ENCODE results near the gene PUM1. TPM values are rescaled to one million over a fixed set of nuclear protein-coding genes. Genes with fewer than 3 reads are reported as not detected.
"Not testable (repeated sequence)": the region's sequence is repeated elsewhere in the genome, so short reads cannot be mapped to it uniquely, and the experiment has no call there.

PUM1 gene
- total RNA-seq, 6 experiments from 2014 or later: 30.9 to 51.6 (median 42.0) TPM

GRCh38 chr1:31058012-31058411 is 7.5 kb downstream of the PUM1 start:
- intact Hi-C loops (cut with DNase I): no loop called here
- no peak overlapping the region for H3K4me3 ChIP-seq
- ATAC-seq: no peak
- 92% methylated on average over 4 of the region's 4 CpGs for WGBS (ENCODE audit: insufficient coverage, low coverage, low lambda C conversion rate, missing lambda C conversion rate)
- H3K4me1 ChIP-seq: peaks cover 0 to 71% (median 25%) of the 10 kb centered on the region in 4 donors
- TF ChIP-seq CTCF (IDR thresholded peaks at IDR 0.05) (no peak), POLR2A (IDR thresholded peaks at IDR 0.05) (no peak)
- peaks cover 0 to 25% (median 9%) of the 10 kb centered on the region in 4 donors for H3K36me3 ChIP-seq
- no peak for DNase-seq
- H3K27me3 ChIP-seq: no peaks in the 10 kb centered on the region
- no peak overlapping the region for H3K27ac ChIP-seq
- H3K9me3 ChIP-seq: no peaks in the 10 kb centered on the region

GRCh38 chr1:31055953-31056352 is 9.6 kb downstream of the PUM1 start:
- ATAC-seq (no peak), DNase-seq (no peak)
- Histone ChIP-seq H3K4me3 (no peak overlapping the region), H3K9me3 (no peaks in the 10 kb centered on the region), H3K36me3 (peaks cover 0 to 25% (median 9%) of the 10 kb centered on the region in 4 donors), H3K4me1 (peaks cover 0 to 70% (median 25%) of the 10 kb centered on the region in 4 donors), H3K27me3 (no peaks in the 10 kb centered on the region), H3K27ac (peak overlapping the region in 1 of 3 donors; percentile 2)
- WGBS (ENCODE audit: insufficient coverage, low coverage, low lambda C conversion rate, missing lambda C conversion rate): 100% methylated on average over 1 of the region's 1 CpG
- intact Hi-C loops (cut with DNase I): no loop called here
- no peak for TF ChIP-seq CTCF (IDR thresholded peaks at IDR 0.05)
- TF ChIP-seq POLR2A (IDR thresholded peaks at IDR 0.05): no peak

DNA sequence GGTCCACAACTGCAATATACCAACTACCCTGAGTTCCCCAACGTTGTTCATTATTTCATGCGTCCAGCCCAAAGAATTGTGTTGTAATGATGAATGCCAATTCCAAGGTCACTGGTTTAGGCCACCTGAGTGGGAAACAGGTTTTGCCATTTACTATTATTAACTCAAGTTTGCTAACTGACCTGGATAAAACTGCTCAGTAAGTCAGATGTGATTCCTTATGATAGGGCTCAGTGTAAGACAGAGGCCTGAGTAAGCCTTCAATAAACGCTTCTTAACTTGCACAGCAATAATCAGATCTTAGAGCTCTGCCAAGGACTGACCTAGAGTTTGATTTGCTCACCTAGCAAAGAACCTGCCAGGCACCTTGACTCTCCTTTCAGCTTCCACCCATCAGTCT is 10.0 kb downstream of the PUM1 start:
- intact Hi-C loops (cut with DNase I): no loop called here
- WGBS (ENCODE audit: insufficient coverage, low coverage, low lambda C conversion rate, missing lambda C conversion rate): 36% methylated on average over 3 of the region's 3 CpGs
- DNase-seq (no peak), ATAC-seq (no peak)
- H3K27ac ChIP-seq: peak overlapping the region in 1 of 3 donors; percentile 2
- H3K4me3 ChIP-seq: no peak overlapping the region
- no peaks in the 10 kb centered on the region for H3K9me3 ChIP-seq
- H3K27me3 ChIP-seq: no peaks in the 10 kb centered on the region
- H3K4me1 ChIP-seq: peaks cover 0 to 70% (median 24%) of the 10 kb centered on the region in 4 donors
- H3K36me3 ChIP-seq: peaks cover 0 to 25% (median 9%) of the 10 kb centered on the region in 4 donors
- TF ChIP-seq POLR2A (IDR thresholded peaks at IDR 0.05): no peak

DNA sequence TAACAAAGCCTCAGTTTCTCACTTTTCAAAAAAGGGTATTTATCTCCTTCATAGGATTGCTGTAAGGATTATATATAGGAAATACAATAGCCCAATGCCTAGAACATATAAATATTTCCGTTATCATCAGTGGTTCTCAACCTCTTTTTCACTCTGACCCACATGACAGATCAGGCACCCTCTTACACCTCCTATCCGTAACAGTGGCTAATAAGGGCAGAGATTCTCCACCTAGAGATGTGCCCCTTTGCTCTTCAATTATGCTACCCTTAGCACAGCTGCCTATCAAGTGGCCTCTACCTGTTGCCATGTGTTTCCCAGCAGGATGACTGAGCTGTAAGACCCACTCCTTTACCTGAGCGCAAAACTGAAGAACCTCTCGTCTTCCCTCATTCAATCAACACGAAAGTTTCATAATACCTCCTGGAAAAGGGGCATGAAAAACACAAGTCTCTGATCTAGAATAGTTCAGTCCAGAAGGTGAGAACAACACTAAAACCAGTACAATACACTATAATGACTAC is 10.5 kb downstream of the PUM1 start:
- Histone ChIP-seq H3K9me3 (no peaks in the 10 kb centered on the region), H3K27ac (peak overlapping the region in 2 of 3 donors; percentile 2 to 14), H3K27me3 (no peaks in the 10 kb centered on the region), H3K36me3 (peaks cover 0 to 25% (median 9%) of the 10 kb centered on the region in 4 donors), H3K4me1 (peaks cover 0 to 68% (median 24%) of the 10 kb centered on the region in 4 donors), H3K4me3 (no peak overlapping the region)
- DNase-seq (no peak), ATAC-seq (no peak)
- 66% methylated on average over 5 of the region's 5 CpGs for WGBS (ENCODE audit: insufficient coverage, low coverage, low lambda C conversion rate, missing lambda C conversion rate)
- TF ChIP-seq POLR2A (IDR thresholded peaks at IDR 0.05): no peak
- TF ChIP-seq CTCF (IDR thresholded peaks at IDR 0.05): no peak
- intact Hi-C loops (cut with DNase I): no loop called here

GRCh38 chr1:31054349-31054748 is 11.2 kb downstream of the PUM1 start:
- DNase-seq (no peak), ATAC-seq (peak; percentile 23 to 48 (median 43))
- Histone ChIP-seq H3K4me3 (no peak overlapping the region), H3K4me1 (peaks cover 0 to 72% (median 25%) of the 10 kb centered on the region in 4 donors), H3K27me3 (no peaks in the 10 kb centered on the region), H3K9me3 (no peaks in the 10 kb centered on the region), H3K27ac (peak overlapping the region in 2 of 3 donors; percentile 14 to 20), H3K36me3 (peaks cover 0 to 24% (median 9%) of the 10 kb centered on the region in 4 donors)
- 29% methylated on average over 3 of the region's 3 CpGs for WGBS (ENCODE audit: insufficient coverage, low coverage, low lambda C conversion rate, missing lambda C conversion rate)
- TF ChIP-seq POLR2A (IDR thresholded peaks at IDR 0.05): no peak
- TF ChIP-seq CTCF (IDR thresholded peaks at IDR 0.05): no peak
- intact Hi-C loops (cut with DNase I): no loop called here

DNA sequence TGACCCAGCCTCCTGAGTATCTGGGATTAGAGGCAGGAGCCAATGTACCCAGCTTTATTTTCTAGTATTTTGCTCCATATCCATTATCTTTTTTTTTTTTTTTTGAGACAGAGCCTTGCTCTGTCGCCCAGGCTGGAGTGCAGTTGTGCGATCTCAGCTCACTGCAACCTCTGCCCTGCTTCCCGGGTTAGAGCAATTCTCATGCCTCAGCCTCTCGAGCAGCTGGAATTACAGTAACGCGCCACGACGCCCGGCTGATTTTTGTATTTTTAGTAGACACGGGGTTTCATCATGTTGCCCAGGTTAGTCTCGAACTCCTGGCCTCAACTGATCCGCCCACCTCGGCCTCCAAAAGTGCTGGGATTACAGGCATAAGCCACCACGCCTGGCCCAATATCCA is 12.9 kb downstream of the PUM1 start:
- peak overlapping the region in 1 of 3 donors; percentile 46 for H3K27ac ChIP-seq
- H3K4me1 ChIP-seq: peaks cover 0 to 80% (median 25%) of the 10 kb centered on the region in 4 donors
- DNase-seq (peak in 2 of 3 donors; percentile 63 to 68), ATAC-seq (peak in 2 of 4 donors; percentile 59 to 69)
- H3K27me3 ChIP-seq; H3K9me3 ChIP-seq; intact Hi-C loops (cut with DNase I); H3K36me3 ChIP-seq; H3K4me3 ChIP-seq: not testable (repeated sequence)
- 40% methylated on average over 13 of the region's 14 CpGs for WGBS (ENCODE audit: insufficient coverage, low coverage, low lambda C conversion rate, missing lambda C conversion rate)

Measured in right lobe of liver (tissue), 6 donors.